MM.1S (cell line): ENCODE data around the gene KRT78.

ENCODE experiments used
- DNase-seq: peaks from one replicate; pipeline ENCODE4 v3.0.0-alpha.2; 2015
- H2AFZ ChIP-seq: fragments of 300-600 bp; sonication (generic); 2 replicates; pipeline ENCODE4 v1.6.0; 2016; ENCODE audit warnings: antibody characterized with exemption, low read length
- H3F3A ChIP-seq: fragments of 300-600 bp; sonication (generic); 2 replicates; pipeline ENCODE4 v1.6.1; 2016; ENCODE audit warnings: mild to moderate bottlenecking, antibody characterized with exemption, low read length, moderate library complexity, mixed read lengths; ENCODE audit not compliant: insufficient read depth
- H3K27ac ChIP-seq: fragments of 300-600 bp; sonication (generic); 2 replicates; pipeline ENCODE4 v1.5.1; 2016; ENCODE audit warnings: mild to moderate bottlenecking, low read length
- H3K27me3 ChIP-seq: fragments of 300-600 bp; sonication (generic); replicated peaks from 2 replicates; pipeline ENCODE4 v1.6.0; 2016; ENCODE audit warnings: low read length; ENCODE audit not compliant: insufficient read depth
- H3K36me3 ChIP-seq: fragments of 300-600 bp; sonication (generic); replicated peaks from 2 replicates; pipeline ENCODE4 v1.6.1; 2016; ENCODE audit warnings: mild to moderate bottlenecking, low read length, mixed read lengths; ENCODE audit not compliant: insufficient read depth
- H3K4me1 ChIP-seq: fragments of 300-600 bp; sonication (generic); 2 replicates; pipeline ENCODE4 v1.6.1; 2016; ENCODE audit warnings: low read length, mixed read lengths
- H3K4me2 ChIP-seq: fragments of 300-600 bp; sonication (generic); 2 replicates; pipeline ENCODE4 v1.6.0; 2016; ENCODE audit warnings: low read depth, low read length
- H3K4me3 ChIP-seq: fragments of 300-600 bp; sonication (generic); 2 replicates; pipeline ENCODE4 v1.5.1; 2016; ENCODE audit warnings: low read length, mixed read lengths
- H3K79me2 ChIP-seq: fragments of 300-600 bp; sonication (generic); 2 replicates; pipeline ENCODE4 v1.6.1; 2016; ENCODE audit warnings: mixed run types, low read length, mixed read lengths
- H3K9ac ChIP-seq: fragments of 300-600 bp; sonication (generic); 2 replicates; pipeline ENCODE4 v1.6.1; 2016; ENCODE audit warnings: low read length, mixed read lengths
- H3K9me2 ChIP-seq: fragments of 300-600 bp; sonication (generic); replicated peaks from 2 replicates; pipeline ENCODE4 v1.6.1; 2016; ENCODE audit warnings: mild to moderate bottlenecking, low read length, mixed read lengths; ENCODE audit not compliant: insufficient read depth
- H3K9me3 ChIP-seq: fragments of 300-600 bp; sonication (generic); replicated peaks from 2 replicates; pipeline ENCODE4 v1.6.1; 2016; ENCODE audit warnings: mild to moderate bottlenecking, low read length, mixed read lengths; ENCODE audit not compliant: insufficient read depth
- H4K20me1 ChIP-seq: fragments of 300-600 bp; sonication (generic); 2 replicates; pipeline ENCODE4 v1.6.1; 2016; ENCODE audit warnings: mild to moderate bottlenecking, low read length, moderate library complexity, mixed read lengths; ENCODE audit not compliant: insufficient read depth
- EZH2 ChIP-seq: fragments of 300-600 bp; sonication (generic); optimal IDR thresholded peaks from 2 replicates; pipeline ENCODE3; 2017; ENCODE audit warnings: low read depth, mild to moderate bottlenecking, antibody characterized with exemption, low read length, mixed read lengths
- EZH2phosphoT487 ChIP-seq: fragments of 300-600 bp; sonication (generic); IDR thresholded peaks from 2 replicates; pipeline ENCODE4 v1.6.1; 2018; ENCODE audit warnings: antibody characterized with exemption, low read length
- TF ChIP-seq, protein P1 (sequence below): fragments of 300-600 bp; sonication (generic); IDR thresholded peaks from 2 replicates; pipeline ENCODE4 v1.5.1; 2016; ENCODE audit warnings: antibody characterized with exemption, low read length, mixed read lengths

KRT78 gene

GRCh38 chr12:52807544-52808470 lies 41.0 kb downstream of the KRT78 start:
- Histone ChIP-seq H4K20me1 (no peaks in the 10 kb centered on the region), H3K4me1 (no peaks in the 10 kb centered on the region), H3K79me2 (no peaks in the 10 kb centered on the region), H2AFZ (no peak overlapping the region), H3F3A (no peaks in the 10 kb centered on the region), H3K27ac (no peak overlapping the region), H3K36me3 (no peaks in the 10 kb centered on the region), H3K9ac (no peak overlapping the region), H3K4me3 (no peak overlapping the region), H3K4me2 (no peak overlapping the region), H3K27me3 (peaks cover 73% of the 10 kb centered on the region), H3K9me3 (no peaks in the 10 kb centered on the region), H3K9me2 (no peaks in the 10 kb centered on the region)
- TF ChIP-seq, protein P1, sequence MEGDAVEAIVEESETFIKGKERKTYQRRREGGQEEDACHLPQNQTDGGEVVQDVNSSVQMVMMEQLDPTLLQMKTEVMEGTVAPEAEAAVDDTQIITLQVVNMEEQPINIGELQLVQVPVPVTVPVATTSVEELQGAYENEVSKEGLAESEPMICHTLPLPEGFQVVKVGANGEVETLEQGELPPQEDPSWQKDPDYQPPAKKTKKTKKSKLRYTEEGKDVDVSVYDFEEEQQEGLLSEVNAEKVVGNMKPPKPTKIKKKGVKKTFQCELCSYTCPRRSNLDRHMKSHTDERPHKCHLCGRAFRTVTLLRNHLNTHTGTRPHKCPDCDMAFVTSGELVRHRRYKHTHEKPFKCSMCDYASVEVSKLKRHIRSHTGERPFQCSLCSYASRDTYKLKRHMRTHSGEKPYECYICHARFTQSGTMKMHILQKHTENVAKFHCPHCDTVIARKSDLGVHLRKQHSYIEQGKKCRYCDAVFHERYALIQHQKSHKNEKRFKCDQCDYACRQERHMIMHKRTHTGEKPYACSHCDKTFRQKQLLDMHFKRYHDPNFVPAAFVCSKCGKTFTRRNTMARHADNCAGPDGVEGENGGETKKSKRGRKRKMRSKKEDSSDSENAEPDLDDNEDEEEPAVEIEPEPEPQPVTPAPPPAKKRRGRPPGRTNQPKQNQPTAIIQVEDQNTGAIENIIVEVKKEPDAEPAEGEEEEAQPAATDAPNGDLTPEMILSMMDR = no peak
- TF ChIP-seq EZH2phosphoT487 = no peak
- no peak for TF ChIP-seq EZH2
- DNase-seq = no peak

DNA sequence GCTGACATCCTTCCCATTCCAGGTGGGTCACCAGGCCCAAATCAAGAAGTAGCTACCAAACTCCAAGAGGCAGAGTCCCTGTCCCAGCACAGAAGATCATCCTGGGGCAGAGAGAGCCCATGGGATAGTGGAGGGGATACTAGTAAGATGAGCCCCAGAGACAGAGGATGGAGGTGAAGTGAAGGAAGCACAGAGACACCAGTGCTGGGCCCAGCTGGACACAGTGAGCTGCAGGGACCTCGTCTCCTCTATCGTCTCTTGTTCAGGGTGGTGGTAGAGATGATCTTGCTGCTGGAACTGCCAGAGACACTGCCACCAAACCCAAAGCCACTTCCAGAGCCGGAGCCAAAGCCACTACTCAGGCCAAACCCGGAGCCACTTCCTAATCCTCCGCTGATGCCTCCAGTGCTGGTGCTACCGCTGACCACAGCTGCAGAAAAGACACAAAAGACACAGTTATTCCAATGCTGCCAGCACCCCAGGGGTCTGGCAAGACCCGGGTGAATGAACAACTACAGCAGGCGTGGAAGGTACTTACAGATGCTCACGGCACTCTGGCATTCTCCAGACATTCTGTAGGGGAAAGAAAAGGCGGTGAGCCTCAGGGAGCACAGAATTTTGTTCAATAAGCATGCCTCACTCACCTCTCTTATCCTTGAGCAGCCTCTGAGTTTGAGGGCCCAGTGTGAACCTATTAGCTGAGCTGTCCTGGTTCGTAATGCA lies 41.8 kb downstream of the KRT78 start:
- no peak overlapping the region for H3K27ac ChIP-seq
- no peaks in the 10 kb centered on the region for H3K36me3 ChIP-seq
- no peaks in the 10 kb centered on the region for H4K20me1 ChIP-seq
- H3K4me2 ChIP-seq = no peak overlapping the region
- H3K4me1 ChIP-seq = no peaks in the 10 kb centered on the region
- H3K9ac ChIP-seq = no peak overlapping the region
- H3K4me3 ChIP-seq = no peak overlapping the region
- H3K79me2 ChIP-seq = no peaks in the 10 kb centered on the region
- H3K9me3 ChIP-seq = no peaks in the 10 kb centered on the region
- H3K27me3 ChIP-seq = peaks cover 73% of the 10 kb centered on the region
- H2AFZ ChIP-seq = no peak overlapping the region
- DNase-seq = no peak
- H3K9me2 ChIP-seq = no peaks in the 10 kb centered on the region
- TF ChIP-seq, protein P1 = no peak
- TF ChIP-seq EZH2phosphoT487 = no peak
- no peak for TF ChIP-seq EZH2
- no peaks in the 10 kb centered on the region for H3F3A ChIP-seq

GRCh38 chr12:52806169-52806811 lies 42.5 kb downstream of the KRT78 start:
- TF ChIP-seq EZH2 = no peak
- TF ChIP-seq, protein P1 = no peak
- Histone ChIP-seq H3K79me2 (no peaks in the 10 kb centered on the region), H3K9me3 (no peaks in the 10 kb centered on the region), H3K27ac (no peak overlapping the region), H2AFZ (no peak overlapping the region), H3K9ac (no peak overlapping the region), H4K20me1 (no peaks in the 10 kb centered on the region), H3K27me3 (peaks cover 71% of the 10 kb centered on the region), H3K36me3 (no peaks in the 10 kb centered on the region), H3K4me3 (no peak overlapping the region), H3F3A (no peaks in the 10 kb centered on the region), H3K4me1 (no peaks in the 10 kb centered on the region), H3K9me2 (no peaks in the 10 kb centered on the region), H3K4me2 (no peak overlapping the region)
- DNase-seq = no peak
